Sigmoid colon (tissue), 3 donors: ENCODE results near the gene TCAP.

ENCODE experiments used
- POLR2A ChIP-seq, 2 donors: fragments of 450-650 bp; IDR thresholded peaks; one replicate each; pipeline ENCODE4 v1.6.1; 2016; ENCODE audit warnings: antibody characterized with exemption in 2 of 2, mild to moderate bottlenecking in 2 of 2, moderate library complexity in 2 of 2
- TF ChIP-seq, protein P1 (sequence below), 4 experiments: fragments of 450-650 bp in 3 of 4; fragments of 200-600 bp in 1 of 4; IDR thresholded peaks; one replicate each; pipeline ENCODE4 v1.5.1; 2016 to 2019; ENCODE audit warnings: antibody characterized with exemption in 4 of 4, mild to moderate bottlenecking in 3 of 4, moderate library complexity in 2 of 4

DNA sequence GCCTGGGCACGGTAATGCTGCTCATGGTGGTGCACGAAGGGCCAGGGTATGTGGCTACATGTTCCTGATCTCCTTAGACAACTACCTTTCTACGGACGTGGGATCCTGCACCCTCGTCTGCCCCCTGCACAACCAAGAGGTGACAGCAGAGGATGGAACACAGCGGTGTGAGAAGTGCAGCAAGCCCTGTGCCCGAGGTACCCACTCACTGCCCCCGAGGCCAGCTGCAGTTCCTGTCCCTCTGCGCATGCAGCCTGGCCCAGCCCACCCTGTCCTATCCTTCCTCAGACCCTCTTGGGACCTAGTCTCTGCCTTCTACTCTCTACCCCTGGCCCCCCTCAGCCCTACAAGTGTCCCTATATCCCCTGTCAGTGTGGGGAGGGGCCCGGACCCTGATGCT lies 46.7 kb downstream of the TCAP start:
- TF ChIP-seq, protein P1, sequence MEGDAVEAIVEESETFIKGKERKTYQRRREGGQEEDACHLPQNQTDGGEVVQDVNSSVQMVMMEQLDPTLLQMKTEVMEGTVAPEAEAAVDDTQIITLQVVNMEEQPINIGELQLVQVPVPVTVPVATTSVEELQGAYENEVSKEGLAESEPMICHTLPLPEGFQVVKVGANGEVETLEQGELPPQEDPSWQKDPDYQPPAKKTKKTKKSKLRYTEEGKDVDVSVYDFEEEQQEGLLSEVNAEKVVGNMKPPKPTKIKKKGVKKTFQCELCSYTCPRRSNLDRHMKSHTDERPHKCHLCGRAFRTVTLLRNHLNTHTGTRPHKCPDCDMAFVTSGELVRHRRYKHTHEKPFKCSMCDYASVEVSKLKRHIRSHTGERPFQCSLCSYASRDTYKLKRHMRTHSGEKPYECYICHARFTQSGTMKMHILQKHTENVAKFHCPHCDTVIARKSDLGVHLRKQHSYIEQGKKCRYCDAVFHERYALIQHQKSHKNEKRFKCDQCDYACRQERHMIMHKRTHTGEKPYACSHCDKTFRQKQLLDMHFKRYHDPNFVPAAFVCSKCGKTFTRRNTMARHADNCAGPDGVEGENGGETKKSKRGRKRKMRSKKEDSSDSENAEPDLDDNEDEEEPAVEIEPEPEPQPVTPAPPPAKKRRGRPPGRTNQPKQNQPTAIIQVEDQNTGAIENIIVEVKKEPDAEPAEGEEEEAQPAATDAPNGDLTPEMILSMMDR (IDR thresholded peaks at IDR 0.05) = no peak
- TF ChIP-seq POLR2A (IDR thresholded peaks at IDR 0.05) = no peak
